ENCODE results near the gene PCSK9.

The PCSK9 gene

DNA sequence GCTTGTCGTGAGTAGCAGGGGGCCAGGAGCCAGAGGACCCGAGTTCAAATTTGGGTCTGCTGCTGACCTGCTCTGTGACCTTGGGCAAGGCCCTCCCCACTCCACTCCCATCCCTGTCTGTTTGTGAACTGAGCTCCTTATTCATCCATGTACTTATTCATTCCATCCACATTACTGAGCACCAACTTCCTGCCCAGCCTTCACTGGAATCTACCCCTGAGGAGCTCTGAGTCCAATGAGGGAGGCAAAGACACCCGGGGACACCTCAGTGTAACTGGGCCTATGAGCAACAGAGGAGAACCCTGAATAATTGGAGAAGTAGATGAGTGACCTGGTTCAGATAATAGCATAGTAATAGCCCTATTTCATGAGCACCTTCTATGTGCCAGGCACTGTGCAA is 31.7 kb upstream of the PCSK9 start:
- in situ Hi-C loops (cut with MboI; ENCODE audit: low sequenced_read_pairs, unreplicated experiment) = no loop called here
- TF ChIP-seq, protein P1, sequence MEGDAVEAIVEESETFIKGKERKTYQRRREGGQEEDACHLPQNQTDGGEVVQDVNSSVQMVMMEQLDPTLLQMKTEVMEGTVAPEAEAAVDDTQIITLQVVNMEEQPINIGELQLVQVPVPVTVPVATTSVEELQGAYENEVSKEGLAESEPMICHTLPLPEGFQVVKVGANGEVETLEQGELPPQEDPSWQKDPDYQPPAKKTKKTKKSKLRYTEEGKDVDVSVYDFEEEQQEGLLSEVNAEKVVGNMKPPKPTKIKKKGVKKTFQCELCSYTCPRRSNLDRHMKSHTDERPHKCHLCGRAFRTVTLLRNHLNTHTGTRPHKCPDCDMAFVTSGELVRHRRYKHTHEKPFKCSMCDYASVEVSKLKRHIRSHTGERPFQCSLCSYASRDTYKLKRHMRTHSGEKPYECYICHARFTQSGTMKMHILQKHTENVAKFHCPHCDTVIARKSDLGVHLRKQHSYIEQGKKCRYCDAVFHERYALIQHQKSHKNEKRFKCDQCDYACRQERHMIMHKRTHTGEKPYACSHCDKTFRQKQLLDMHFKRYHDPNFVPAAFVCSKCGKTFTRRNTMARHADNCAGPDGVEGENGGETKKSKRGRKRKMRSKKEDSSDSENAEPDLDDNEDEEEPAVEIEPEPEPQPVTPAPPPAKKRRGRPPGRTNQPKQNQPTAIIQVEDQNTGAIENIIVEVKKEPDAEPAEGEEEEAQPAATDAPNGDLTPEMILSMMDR (IDR thresholded peaks at IDR 0.05; ENCODE audit: borderline replicate concordance, control extremely low read depth, extremely low read depth, insufficient read depth, missing control alignments) = no peak
- DNase-seq (ENCODE audit: low spot score) = no peak

GRCh38 chr1:55010194-55010886 is 29.0 kb upstream of the PCSK9 start:
- in situ Hi-C loops (cut with MboI; ENCODE audit: low sequenced_read_pairs, unreplicated experiment) = no loop called here
- TF ChIP-seq, protein P1 (IDR thresholded peaks at IDR 0.05; ENCODE audit: borderline replicate concordance, control extremely low read depth, extremely low read depth, insufficient read depth, missing control alignments) = no peak
- no peak for DNase-seq (ENCODE audit: low spot score)

GRCh38 chr1:55010887-55011217 is 28.5 kb upstream of the PCSK9 start:
- in situ Hi-C loops (cut with MboI; ENCODE audit: low sequenced_read_pairs, unreplicated experiment) = no loop called here
- TF ChIP-seq, protein P1 (IDR thresholded peaks at IDR 0.05; ENCODE audit: borderline replicate concordance, control extremely low read depth, extremely low read depth, insufficient read depth, missing control alignments) = no peak
- no peak for DNase-seq (ENCODE audit: low spot score)

GRCh38 chr1:55012661-55013060 is 26.7 kb upstream of the PCSK9 start:
- in situ Hi-C loops (cut with MboI; ENCODE audit: low sequenced_read_pairs, unreplicated experiment) = no loop called here
- DNase-seq (ENCODE audit: low spot score) = no peak
- TF ChIP-seq, protein P1 (IDR thresholded peaks at IDR 0.05; ENCODE audit: borderline replicate concordance, control extremely low read depth, extremely low read depth, insufficient read depth, missing control alignments) = no peak

DNA sequence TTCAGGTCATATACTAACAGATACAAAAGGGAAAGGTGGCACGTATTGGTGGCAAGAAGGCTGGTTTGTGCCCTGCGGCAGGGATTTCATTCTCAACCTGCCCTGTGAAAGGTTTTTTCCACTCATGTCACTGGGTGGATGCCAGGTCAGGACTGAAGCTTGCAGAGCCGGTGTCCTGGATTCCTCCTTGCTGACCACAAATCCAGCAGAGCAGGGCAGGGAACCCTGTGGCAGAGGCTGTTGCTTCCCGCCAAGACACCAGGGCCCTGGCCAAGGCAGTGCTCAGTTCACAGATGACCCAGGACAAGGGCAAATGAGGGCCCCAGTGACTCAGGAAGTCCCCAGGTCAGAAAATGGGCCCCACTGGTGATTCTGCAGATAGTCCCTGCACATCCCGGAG is 24.2 kb upstream of the PCSK9 start:
- in situ Hi-C loops (cut with MboI; ENCODE audit: low sequenced_read_pairs, unreplicated experiment) = no loop called here
- no peak for DNase-seq (ENCODE audit: low spot score)

DNA sequence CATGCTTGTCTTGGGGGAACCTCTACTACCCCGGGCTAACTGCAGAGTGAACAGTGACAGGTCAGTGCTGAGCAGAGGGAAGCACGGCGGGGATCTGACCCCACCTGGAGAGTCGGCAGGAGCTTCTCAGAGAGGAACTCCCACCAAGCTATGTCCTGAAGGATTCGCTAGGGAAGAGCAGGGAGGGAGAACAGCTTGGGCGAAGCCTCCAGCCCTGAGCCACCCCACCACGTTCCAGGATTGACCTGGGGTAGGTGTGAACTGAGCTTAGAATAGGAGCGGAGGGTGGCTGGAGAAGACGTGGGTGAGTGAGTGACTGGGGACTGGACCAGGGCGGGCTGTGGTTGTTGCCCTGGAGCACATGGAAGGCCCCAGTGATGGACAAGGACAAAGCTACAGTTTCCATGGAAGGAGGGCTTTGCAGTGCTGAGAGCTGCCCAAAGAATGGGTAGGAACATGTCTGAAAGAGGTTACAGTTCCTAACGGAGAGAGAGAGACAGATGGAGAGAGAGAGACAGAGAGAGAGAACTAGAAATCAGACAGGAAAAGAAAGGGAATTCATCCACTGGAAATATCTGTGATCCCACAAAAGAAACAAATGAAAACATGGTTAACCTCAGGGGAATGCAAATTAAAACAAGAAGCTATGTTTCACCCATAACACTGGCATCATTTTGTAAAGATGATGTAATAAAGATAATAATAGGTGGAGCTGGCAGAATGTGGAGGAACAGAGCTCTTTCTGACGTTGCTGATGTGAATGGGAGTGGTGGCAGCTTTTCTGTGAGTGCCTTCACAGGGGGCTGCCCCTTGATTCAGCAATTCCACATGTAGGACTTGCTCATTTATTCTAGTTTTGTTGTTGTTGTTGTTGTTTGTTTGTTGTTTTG is 23.4 kb upstream of the PCSK9 start:
- DNase-seq (ENCODE audit: low spot score) = no peak
- in situ Hi-C loops (cut with MboI; ENCODE audit: low sequenced_read_pairs, unreplicated experiment) = no loop called here
- TF ChIP-seq, protein P1 (IDR thresholded peaks at IDR 0.05; ENCODE audit: borderline replicate concordance, control extremely low read depth, extremely low read depth, insufficient read depth, missing control alignments) = no peak

More for the DNA sequence above, 24.2 kb upstream of the PCSK9 start:
- TF ChIP-seq, protein P1 (IDR thresholded peaks at IDR 0.05; ENCODE audit: borderline replicate concordance, control extremely low read depth, extremely low read depth, insufficient read depth, missing control alignments) = no peak
